SIG-M5 treated with dmso at 0.1 percent for 504 hours (cell line): ENCODE results near the gene CUL4A.
A peak's percentile ranks its signal among the peaks of the same experiment; 100 is the strongest.
"Not testable (repeated sequence)": the region's sequence is repeated elsewhere in the genome, so short reads cannot be mapped to it uniquely, and the experiment has no call there.

Source experiments
- DNase-seq: peaks from one replicate; lab custom pipeline; 2025; ENCODE audit not compliant: unreplicated experiment; lab: John Stamatoyannopoulos, UW

Gene CUL4A

GRCh38 chr13:113209336-113209758 lies at the start of gene CUL4A:
Gene CUL4A, plus strand, starts transcription at chr13:113209613. Its CDS starts 15 bp downstream, at chr13:113209628.
- DNase-seq = peak; percentile 75

GRCh38 chr13:113159701-113160100 lies 49.7 kb upstream of the CUL4A start:
- no peak for DNase-seq

DNA sequence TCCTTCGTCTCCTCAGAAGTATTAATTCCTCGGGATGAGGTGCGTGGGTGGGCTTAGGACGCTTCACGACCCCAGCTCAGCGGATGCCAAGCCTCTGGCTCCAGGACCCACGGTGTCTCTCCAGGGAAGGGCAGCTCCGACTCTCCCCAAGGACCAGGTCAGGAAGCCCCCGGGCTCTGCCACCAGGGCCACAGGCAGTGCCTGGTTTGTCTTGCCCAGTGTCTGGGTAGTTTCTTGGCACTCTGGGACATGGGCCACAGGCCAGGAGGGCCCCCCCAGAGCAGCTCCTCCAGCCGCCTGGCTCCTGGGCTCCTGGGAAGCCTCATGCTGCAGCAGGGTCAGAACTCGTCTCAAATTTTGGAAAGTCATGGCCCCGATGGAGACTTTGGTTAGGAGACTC lies 48.4 kb upstream of the CUL4A start:
- DNase-seq = no peak

GRCh38 chr13:113161433-113161832 lies 48.0 kb upstream of the CUL4A start:
- no peak for DNase-seq

DNA sequence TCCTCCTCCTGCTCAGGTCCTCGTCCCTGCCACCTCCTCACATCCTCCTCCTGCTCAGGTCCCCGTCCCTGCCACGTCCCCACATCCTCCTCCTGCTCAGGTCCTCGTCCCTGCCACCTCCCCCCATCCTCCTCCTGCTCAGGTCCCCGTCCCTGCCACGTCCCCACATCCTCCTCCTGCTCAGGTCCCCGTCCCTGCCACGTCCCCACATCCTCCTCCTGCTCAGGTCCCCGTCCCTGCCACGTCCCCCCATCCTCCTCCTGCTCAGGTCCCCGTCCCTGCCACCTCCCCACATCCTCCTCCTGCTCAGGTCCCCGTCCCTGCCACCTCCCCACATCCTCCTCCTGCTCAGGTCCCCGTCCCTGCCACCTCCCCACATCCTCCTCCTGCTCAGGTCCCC lies 47.4 kb upstream of the CUL4A start:
- DNase-seq = not testable (repeated sequence)

GRCh38 chr13:113162783-113163685 lies 46.4 kb upstream of the CUL4A start:
- no peak for DNase-seq

- no peak for DNase-seq
Measured at GRCh38 chr13:113164492-113164891, 44.9 kb upstream of the CUL4A start.

GRCh38 chr13:113166266-113166665 lies 43.1 kb upstream of the CUL4A start:
- DNase-seq = no peak

DNA sequence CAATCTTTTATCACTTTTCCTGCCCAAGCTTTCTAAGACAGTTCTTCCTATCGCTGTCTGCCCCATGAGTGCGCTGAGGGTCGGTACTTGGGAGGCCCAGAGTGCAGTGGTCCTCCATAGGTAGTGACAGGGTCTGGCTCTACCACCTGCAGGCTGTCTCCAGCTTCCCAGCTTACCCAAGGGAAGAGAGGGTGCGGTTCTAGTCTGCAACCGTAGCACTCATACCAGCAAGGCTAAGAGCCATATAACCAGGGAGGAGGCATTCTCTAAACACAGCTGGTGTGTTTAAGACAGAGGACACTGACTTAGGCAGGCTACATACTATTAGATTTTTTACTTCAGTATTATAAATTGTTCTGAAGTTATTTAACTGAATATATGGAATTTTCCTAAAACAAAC lies 42.7 kb upstream of the CUL4A start:
- no peak for DNase-seq

- DNase-seq = no peak
Measured at GRCh38 chr13:113167155-113167554, 42.3 kb upstream of the CUL4A start.

GRCh38 chr13:113167575-113167974 lies 41.8 kb upstream of the CUL4A start:
- no peak for DNase-seq

DNA sequence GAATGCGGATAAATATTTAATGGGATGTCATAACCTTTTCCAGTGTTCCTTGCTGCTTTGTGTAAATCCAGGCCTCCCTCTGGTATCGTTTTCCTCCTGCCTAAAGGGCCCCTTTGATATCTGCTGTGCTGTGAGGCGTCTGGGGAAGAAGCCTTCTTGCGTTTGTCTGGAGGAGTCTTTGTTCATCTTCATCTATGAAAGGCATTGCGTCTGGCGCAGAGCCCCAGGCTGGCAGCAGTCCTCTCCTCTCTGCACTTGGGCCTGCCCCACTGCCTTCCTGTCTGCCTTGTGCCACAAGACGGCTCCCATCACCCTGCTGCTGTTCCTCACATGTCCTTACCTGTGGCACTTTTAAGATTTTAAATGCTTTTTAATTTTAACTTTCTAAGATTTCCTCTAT lies 41.2 kb upstream of the CUL4A start:
- DNase-seq = no peak

DNA sequence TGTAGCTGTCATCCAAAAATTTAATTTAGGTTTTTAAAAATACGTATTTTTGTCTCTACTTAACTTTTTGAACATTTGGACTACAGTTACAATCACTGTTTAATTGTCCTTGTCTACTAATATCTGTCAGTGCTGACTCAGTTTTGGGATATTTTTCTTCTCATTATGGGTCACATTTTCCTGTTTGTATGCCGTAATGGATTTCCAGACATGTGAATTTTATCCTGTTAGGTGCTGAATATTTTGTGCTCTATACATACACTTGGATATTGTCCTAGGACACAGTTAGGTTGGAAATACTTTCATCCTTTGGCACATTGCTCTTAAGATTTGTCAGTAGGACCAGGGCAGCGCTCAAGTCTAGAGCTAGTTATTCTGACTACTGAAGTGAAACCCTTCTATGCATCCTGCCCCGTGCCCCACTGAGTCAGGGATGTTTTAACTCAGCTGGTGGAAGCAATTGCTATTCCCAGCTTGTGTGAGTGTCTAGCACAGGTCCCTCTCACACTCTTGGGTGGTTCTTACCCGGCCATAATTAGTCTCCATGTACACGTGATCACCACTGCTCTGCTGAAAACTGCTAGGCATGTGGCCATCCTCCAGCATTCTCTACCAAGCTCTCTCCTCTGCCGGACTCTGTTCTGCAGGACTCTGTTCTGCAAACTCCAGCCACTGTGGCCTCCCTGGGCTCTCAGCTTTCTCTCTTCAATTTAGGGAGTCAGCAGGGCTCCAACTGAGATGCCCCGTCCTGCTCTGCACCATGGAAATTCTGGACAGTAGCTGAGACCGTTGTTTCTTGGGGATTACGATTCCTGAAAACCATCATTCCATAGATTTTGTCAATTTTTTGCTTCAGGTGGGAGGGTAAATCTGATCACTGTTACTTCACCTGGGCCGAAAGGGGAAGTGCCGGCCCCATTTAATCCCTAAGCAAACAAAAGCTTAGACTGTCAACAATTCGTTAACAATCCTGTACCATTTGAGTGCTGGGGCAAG lies 39.8 kb upstream of the CUL4A start:
- DNase-seq = no peak

GRCh38 chr13:113170511-113170910 lies 38.9 kb upstream of the CUL4A start:
- no peak for DNase-seq

DNA sequence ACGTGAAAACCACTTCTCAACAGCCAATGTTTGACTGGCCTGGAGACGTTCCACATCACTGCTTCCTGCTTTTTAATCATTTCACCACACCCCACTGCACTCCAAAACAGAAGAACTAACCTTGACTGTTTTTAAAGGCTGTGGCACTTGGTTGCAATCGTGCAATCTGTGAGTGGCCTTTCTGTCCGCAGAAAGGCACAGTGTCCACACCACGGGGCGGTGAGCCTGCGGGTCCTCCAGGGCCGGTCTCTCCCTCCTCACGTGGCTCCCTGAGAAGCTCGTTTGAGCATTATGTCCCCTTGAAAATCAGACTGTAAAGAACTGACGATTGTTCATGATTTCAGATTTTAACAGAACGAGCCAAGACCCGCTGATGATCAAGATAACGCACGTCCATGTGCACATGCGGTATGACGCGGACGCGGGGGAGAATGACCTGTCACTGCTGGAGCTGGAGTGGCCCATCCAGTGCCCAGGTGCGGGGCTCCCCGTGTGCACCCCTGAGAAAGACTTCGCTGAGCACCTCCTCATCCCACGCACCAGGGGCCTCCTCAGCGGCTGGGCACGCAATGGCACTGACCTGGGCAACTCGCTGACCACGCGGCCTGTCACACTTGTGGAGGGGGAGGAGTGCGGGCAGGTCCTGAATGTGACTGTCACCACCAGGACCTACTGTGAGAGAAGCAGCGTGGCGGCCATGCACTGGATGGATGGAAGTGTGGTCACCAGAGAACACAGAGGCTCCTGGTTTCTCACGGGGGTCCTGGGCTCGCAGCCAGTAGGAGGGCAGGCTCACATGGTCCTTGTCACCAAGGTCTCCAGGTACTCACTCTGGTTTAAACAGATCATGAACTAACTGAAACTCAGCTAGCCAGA lies 37.9 kb upstream of the CUL4A start:
- no peak for DNase-seq

DNA sequence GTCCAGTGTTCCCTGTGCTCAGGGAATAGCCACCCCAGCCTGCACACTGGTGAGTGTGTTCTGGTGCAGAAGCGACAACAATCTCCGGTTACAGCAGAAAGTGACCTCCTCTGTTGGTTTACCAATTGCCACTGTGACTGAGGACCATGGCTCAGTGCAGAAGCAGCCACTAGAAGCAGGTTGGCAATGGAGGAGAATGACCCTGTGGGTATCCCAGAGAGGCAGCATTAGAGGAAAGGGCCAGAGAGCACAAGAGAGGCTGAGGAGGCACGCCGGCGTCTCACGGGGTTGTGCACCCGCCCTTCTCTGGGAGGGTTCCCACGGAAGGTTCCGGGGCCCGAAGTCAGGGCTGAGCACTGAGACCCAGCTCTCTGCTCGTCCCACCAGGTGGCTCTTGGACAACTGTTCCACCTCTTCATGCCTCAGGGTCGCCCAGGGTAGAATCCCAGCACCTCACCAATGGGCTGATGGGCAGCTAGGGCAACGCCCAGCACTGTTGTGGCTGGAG lies 36.9 kb upstream of the CUL4A start:
- DNase-seq = no peak

DNA sequence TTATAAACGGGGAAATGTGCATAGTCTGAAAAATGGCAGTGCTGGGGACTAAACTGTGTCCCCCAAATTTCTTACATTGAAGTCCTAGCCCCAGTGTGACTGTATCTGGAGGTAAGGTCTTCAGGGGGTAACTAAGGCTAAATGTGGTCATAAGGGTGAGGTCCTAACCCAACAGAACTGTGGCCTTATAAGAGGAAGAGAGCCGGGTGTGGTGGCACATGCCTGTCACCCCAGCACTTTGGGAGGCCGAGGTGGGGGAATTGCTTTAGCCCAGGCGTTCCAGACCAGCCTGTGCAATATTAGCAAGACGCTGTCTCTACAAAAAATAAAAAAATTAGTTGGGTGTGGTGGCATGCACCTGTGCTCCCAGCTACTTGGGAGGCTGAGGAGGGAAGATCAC lies 33.1 kb upstream of the CUL4A start:
- peak; percentile 15 for DNase-seq

- DNase-seq = no peak
Measured at GRCh38 chr13:113176822-113177221, 32.6 kb upstream of the CUL4A start.

DNA sequence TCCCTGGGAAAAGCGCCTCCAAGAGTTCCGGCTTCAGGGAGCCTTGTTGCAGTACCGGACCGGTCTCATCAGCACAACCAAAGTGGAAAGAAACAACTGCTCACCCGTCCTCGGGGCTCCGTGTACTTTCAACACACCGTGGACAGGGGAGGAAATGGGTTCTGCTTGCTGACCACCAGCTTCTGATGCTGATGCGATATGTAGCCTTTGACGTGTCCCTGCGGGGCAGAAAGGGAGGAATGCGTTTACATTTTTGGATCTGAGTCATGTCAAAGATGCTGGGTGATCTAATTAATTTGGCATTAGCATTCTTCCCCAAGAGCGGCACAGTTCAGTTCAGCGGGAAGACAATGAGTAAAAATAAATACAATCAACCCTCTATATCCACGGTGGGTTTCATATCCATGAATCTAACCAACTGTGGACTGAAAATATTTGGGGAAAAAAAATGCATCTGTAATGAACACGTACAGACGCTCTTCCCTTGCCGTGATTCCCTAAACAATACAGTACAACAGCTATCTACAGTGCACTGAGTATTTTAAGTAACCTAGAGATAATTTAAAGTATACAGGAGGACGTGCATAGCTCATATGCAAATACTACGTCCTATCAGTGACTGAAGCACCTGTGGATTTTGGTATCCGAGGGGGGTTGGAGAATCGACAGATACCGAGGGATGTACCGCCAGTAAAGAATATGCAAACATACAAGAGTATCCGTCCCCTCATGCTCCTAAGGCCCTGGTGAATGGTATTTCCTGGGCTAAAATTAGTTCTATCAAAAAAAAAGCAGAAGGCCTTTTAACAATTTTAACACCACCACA lies 31.1 kb upstream of the CUL4A start:
- DNase-seq = no peak

DNA sequence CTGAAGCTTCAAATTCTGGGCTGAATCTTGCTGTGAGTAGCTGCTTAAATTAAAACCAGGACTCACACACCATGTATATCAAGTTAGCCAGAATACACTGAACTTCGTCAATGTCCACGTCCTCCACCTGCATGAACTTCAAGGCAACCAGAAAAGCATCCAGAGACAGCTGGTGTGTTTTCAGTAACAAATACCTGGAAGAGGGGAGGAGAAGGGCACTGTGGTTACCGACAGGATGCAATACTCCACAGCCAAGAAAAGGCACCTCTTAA lies 30.6 kb upstream of the CUL4A start:
- no peak for DNase-seq
